Ishikawa (cell line): ENCODE data around the gene ULK4.

Experiments used
- CEBPB ChIP-seq: IDR thresholded peaks from 2 replicates; pipeline ENCODE4 v1.6.1; 2012
- CREB1 ChIP-seq: IDR thresholded peaks from 2 replicates; pipeline ENCODE4 v1.6.1; 2012; ENCODE audit warnings: low read depth
- EGR1 ChIP-seq: IDR thresholded peaks from 2 replicates; pipeline ENCODE4 v1.6.1; 2012
- EP300 ChIP-seq: IDR thresholded peaks from 2 replicates; pipeline ENCODE4 v1.6.1; 2012; ENCODE audit warnings: borderline replicate concordance
- FOXM1 ChIP-seq: IDR thresholded peaks from 2 replicates; pipeline ENCODE4 v1.6.1; 2012; ENCODE audit warnings: low read depth, borderline replicate concordance
- NFIC ChIP-seq: IDR thresholded peaks from 2 replicates; pipeline ENCODE4 v1.6.1; 2012
- RAD21 ChIP-seq: IDR thresholded peaks from 2 replicates; pipeline ENCODE4 v1.6.1; 2012; ENCODE audit warnings: low read depth
- REST ChIP-seq: IDR thresholded peaks from 2 replicates; pipeline ENCODE4 v1.6.1; 2012; ENCODE audit warnings: low read depth, mild to moderate bottlenecking
- TAF1 ChIP-seq: IDR thresholded peaks from 2 replicates; pipeline ENCODE4 v1.6.1; 2012; ENCODE audit warnings: low read depth, mild to moderate bottlenecking
- TCF12 ChIP-seq: IDR thresholded peaks from 2 replicates; pipeline ENCODE4 v1.6.1; 2012; ENCODE audit warnings: low read depth
- TEAD4 ChIP-seq: IDR thresholded peaks from 2 replicates; pipeline ENCODE4 v1.6.1; 2012
- USF1 ChIP-seq: IDR thresholded peaks from 2 replicates; pipeline ENCODE4 v1.6.1; 2012
- YY1 ChIP-seq: IDR thresholded peaks from 2 replicates; pipeline ENCODE4 v1.6.1; 2012; ENCODE audit warnings: low read depth
- ZBTB7A ChIP-seq: IDR thresholded peaks from 2 replicates; pipeline ENCODE4 v1.6.1; 2012; ENCODE audit warnings: low read depth
- TF ChIP-seq, protein P1 (sequence below): IDR thresholded peaks from 2 replicates; pipeline ENCODE4 v1.6.1; 2012

ULK4 gene

GRCh38 chr3:41329881-41330280 lies 632.0 kb downstream of the ULK4 start:
- TF ChIP-seq FOXM1 (no peak), USF1 (no peak), CEBPB (no peak), RAD21 (no peak), YY1 (no peak)

GRCh38 chr3:41328926-41329325 lies 633.0 kb downstream of the ULK4 start:
- TF ChIP-seq EP300, result no peak
- no peak for TF ChIP-seq USF1
- no peak for TF ChIP-seq TCF12
- no peak for TF ChIP-seq CEBPB
- no peak for TF ChIP-seq RAD21
- no peak for TF ChIP-seq ZBTB7A
- no peak for TF ChIP-seq YY1
- no peak for TF ChIP-seq REST
- TF ChIP-seq TEAD4, result no peak
- TF ChIP-seq EGR1, result no peak
- no peak for TF ChIP-seq NFIC

DNA sequence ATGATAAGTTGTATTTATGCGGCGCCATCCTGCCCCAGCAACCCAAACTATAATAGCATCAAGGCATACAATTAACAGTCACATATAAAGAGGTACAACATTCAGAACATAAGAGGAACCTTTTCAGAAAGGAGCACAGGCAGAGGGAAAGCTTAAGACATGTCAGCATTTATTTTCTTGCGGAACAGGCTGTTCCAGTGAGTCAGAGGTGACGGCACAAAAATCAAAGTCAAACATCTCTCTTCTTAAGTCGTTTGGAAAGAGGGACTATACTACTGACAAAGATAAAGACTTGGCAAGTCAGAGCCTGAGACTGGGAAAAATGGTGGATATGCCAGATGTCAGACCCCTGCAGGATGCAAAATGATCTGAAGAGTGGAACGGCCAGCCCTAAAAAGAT lies 634.2 kb downstream of the ULK4 start:
- no peak for TF ChIP-seq EP300
- TF ChIP-seq NFIC, result no peak
- TF ChIP-seq TEAD4, result no peak
- TF ChIP-seq REST, result no peak
- no peak for TF ChIP-seq EGR1
- TF ChIP-seq TAF1, result no peak
- no peak for TF ChIP-seq TCF12
- TF ChIP-seq CREB1, result no peak
- TF ChIP-seq USF1, result no peak
- TF ChIP-seq RAD21, result no peak
- TF ChIP-seq ZBTB7A, result no peak
- TF ChIP-seq, protein P1, sequence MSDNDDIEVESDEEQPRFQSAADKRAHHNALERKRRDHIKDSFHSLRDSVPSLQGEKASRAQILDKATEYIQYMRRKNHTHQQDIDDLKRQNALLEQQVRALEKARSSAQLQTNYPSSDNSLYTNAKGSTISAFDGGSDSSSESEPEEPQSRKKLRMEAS, result no peak
- TF ChIP-seq CEBPB, result no peak
- TF ChIP-seq FOXM1, result no peak
- no peak for TF ChIP-seq YY1

- no peak for TF ChIP-seq REST
- TF ChIP-seq YY1, result no peak
- no peak for TF ChIP-seq CREB1
- no peak for TF ChIP-seq USF1
- no peak for TF ChIP-seq CEBPB
- TF ChIP-seq TEAD4, result no peak
- no peak for TF ChIP-seq EGR1
- TF ChIP-seq RAD21, result no peak
- TF ChIP-seq, protein P1, result no peak
- TF ChIP-seq FOXM1, result no peak
- TF ChIP-seq TAF1, result no peak
- TF ChIP-seq NFIC, result no peak
- no peak for TF ChIP-seq EP300
- TF ChIP-seq ZBTB7A, result no peak
- TF ChIP-seq TCF12, result no peak
Measured at GRCh38 chr3:41324156-41324475, 637.8 kb downstream of the ULK4 start.
